Parathyroid adenoma (tissue), 2 donors: ENCODE data around the gene CRACDL.
A peak's percentile ranks its signal among the peaks of the same experiment; 100 is the strongest.

ENCODE experiments used
- H2AFZ ChIP-seq: fragments of 300-600 bp; sonication (generic); one replicate; pipeline ENCODE4 v1.7.0; 2017; ENCODE audit warnings: antibody characterized with exemption, mild to moderate bottlenecking
- H3K27ac ChIP-seq: fragments of 300-600 bp; sonication (generic); one replicate; pipeline ENCODE4 v1.7.0; 2017
- H3K27me3 ChIP-seq: fragments of 300-600 bp; sonication (generic); one replicate; pipeline ENCODE4 v1.7.0; 2017; ENCODE audit warnings: low read length; ENCODE audit not compliant: control insufficient read depth, insufficient read depth
- H3K36me3 ChIP-seq: fragments of 300-600 bp; sonication (generic); one replicate; pipeline ENCODE4 v1.7.0; 2017; ENCODE audit warnings: low read length; ENCODE audit not compliant: control insufficient read depth, insufficient read depth
- H3K4me1 ChIP-seq: fragments of 300-600 bp; sonication (generic); one replicate; pipeline ENCODE4 v1.7.0; 2017; ENCODE audit warnings: control low read depth
- H3K4me2 ChIP-seq: fragments of 300-600 bp; sonication (generic); one replicate; pipeline ENCODE4 v1.7.0; 2017; ENCODE audit warnings: low read length
- H3K4me3 ChIP-seq: fragments of 300-600 bp; sonication (generic); one replicate; pipeline ENCODE4 v1.7.0; 2017; ENCODE audit warnings: low read depth, low read length
- H3K79me2 ChIP-seq: fragments of 300-600 bp; sonication (generic); one replicate; pipeline ENCODE4 v1.7.0; 2017; ENCODE audit warnings: control low read depth
- H3K9ac ChIP-seq: fragments of 300-600 bp; sonication (generic); one replicate; pipeline ENCODE4 v1.7.0; 2017; ENCODE audit warnings: mild to moderate bottlenecking
- H3K9me3 ChIP-seq: fragments of 300-600 bp; sonication (generic); one replicate; pipeline ENCODE4 v1.7.0; 2017; ENCODE audit warnings: low read length; ENCODE audit not compliant: control insufficient read depth
- CTCF ChIP-seq: fragments of 300-600 bp; sonication (generic); IDR thresholded peaks from one replicate; pipeline ENCODE4 v1.7.0; 2017; ENCODE audit warnings: antibody characterized with exemption, mild to moderate bottlenecking
- donor health status: primary hyperparathyroidism.

Gene CRACDL

GRCh38 chr2:98763209-98763951, 172.6 kb downstream of the CRACDL start:
- no peaks in the 10 kb centered on the region for H3K36me3 ChIP-seq
- no peak overlapping the region for H3K27ac ChIP-seq

GRCh38 chr2:98761909-98762308, 174.1 kb downstream of the CRACDL start:
- no peak overlapping the region for H2AFZ ChIP-seq
- H3K4me3 ChIP-seq: no peak overlapping the region
- no peak for TF ChIP-seq CTCF
- no peaks in the 10 kb centered on the region for H3K36me3 ChIP-seq
- H3K27ac ChIP-seq: peak overlapping the region; percentile 67
- H3K4me1 ChIP-seq: peaks cover 40% of the 10 kb centered on the region
- H3K9ac ChIP-seq: no peak overlapping the region
- no peaks in the 10 kb centered on the region for H3K79me2 ChIP-seq
- H3K4me2 ChIP-seq: no peak overlapping the region
- H3K27me3 ChIP-seq: no peaks in the 10 kb centered on the region
- H3K9me3 ChIP-seq: no peaks in the 10 kb centered on the region

More at GRCh38 chr2:98763209-98763951, 172.6 kb downstream of the CRACDL start:
- Histone ChIP-seq H3K4me1 (peaks cover 28% of the 10 kb centered on the region), H2AFZ (no peak overlapping the region), H3K4me3 (no peak overlapping the region), H3K4me2 (no peak overlapping the region), H3K9me3 (no peaks in the 10 kb centered on the region), H3K27me3 (no peaks in the 10 kb centered on the region), H3K79me2 (no peaks in the 10 kb centered on the region), H3K9ac (no peak overlapping the region)
- no peak for TF ChIP-seq CTCF

GRCh38 chr2:98761267-98761781, 174.7 kb downstream of the CRACDL start:
- no peak overlapping the region for H3K9ac ChIP-seq
- no peaks in the 10 kb centered on the region for H3K27me3 ChIP-seq
- no peak for TF ChIP-seq CTCF
- peak overlapping the region; percentile 20 for H2AFZ ChIP-seq
- H3K36me3 ChIP-seq: no peaks in the 10 kb centered on the region
- H3K79me2 ChIP-seq: no peaks in the 10 kb centered on the region
- no peak overlapping the region for H3K4me2 ChIP-seq
- peaks cover 35% of the 10 kb centered on the region for H3K4me1 ChIP-seq
- no peaks in the 10 kb centered on the region for H3K9me3 ChIP-seq
- peak overlapping the region; percentile 67 for H3K27ac ChIP-seq
- no peak overlapping the region for H3K4me3 ChIP-seq

GRCh38 chr2:98759827-98760625, 176.0 kb downstream of the CRACDL start:
- H3K4me1 ChIP-seq: peaks cover 35% of the 10 kb centered on the region
- no peak for TF ChIP-seq CTCF
- H3K27me3 ChIP-seq: no peaks in the 10 kb centered on the region
- no peaks in the 10 kb centered on the region for H3K36me3 ChIP-seq
- no peaks in the 10 kb centered on the region for H3K79me2 ChIP-seq
- no peak overlapping the region for H3K4me2 ChIP-seq
- peak overlapping the region; percentile 67 for H3K27ac ChIP-seq
- no peak overlapping the region for H3K9ac ChIP-seq
- no peaks in the 10 kb centered on the region for H3K9me3 ChIP-seq
- peak overlapping the region; percentile 4 for H2AFZ ChIP-seq
- no peak overlapping the region for H3K4me3 ChIP-seq
